Stimulated activated CD4-positive, alpha-beta T cell treated with anti-CD3 and anti-CD28 coated beads, Interleukin-15, amount 100 ng/mL, for 48 hours (primary cell): ENCODE data around the gene CCDC88C.

Source experiments
- DNase-seq, 2 donors: peaks; one replicate each; pipeline ENCODE4 v3.0.0-alpha.2; 2020; ENCODE audit warnings: low read depth in 2 of 2

The CCDC88C gene

DNA sequence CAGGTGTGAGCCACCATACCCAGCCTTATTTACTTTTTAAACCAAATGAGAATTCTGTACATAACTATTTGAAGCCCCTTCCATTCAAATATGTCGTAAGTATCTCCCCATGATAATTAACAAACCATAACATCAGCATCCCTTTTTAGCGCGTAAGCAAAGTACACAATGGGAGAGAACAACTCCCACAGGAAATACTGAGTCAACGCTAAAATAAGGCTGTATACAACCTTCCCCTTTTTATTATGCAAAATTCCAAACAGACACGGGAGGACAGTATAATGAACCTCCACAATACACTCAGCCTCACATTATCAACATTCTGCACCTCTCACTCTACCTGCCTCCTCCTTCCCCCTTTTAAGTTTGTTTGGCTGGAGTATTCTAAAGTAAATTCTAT lies 73.5 kb downstream of the CCDC88C start:
- no peak for DNase-seq

GRCh38 chr14:91343051-91343450 lies 74.6 kb downstream of the CCDC88C start:
- DNase-seq = no peak

GRCh38 chr14:91342206-91342760 lies 75.3 kb downstream of the CCDC88C start:
- no peak for DNase-seq

DNA sequence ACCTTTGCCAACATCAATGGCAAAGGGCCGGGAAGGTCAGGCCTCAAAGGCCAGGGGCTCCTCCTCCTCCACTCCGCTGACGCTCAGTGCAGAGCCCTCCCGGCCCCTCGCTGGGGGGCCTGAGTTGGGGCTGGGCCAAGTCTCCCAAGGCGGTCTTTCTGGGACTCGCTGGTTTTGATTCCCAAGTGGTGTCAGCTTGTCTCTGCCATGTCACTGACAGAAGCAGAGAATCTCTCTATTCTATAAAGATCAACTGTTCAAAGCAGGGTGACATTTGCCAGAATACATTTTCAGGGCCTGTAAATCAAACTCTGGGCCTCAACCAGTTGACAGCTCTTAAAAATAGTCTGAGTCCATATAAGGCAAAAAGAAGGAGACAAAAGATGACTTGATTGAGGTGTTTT lies 75.9 kb downstream of the CCDC88C start:
- DNase-seq = no peak

- DNase-seq = no peak
Observed at GRCh38 chr14:91341334-91341733, 76.3 kb downstream of the CCDC88C start.

DNA sequence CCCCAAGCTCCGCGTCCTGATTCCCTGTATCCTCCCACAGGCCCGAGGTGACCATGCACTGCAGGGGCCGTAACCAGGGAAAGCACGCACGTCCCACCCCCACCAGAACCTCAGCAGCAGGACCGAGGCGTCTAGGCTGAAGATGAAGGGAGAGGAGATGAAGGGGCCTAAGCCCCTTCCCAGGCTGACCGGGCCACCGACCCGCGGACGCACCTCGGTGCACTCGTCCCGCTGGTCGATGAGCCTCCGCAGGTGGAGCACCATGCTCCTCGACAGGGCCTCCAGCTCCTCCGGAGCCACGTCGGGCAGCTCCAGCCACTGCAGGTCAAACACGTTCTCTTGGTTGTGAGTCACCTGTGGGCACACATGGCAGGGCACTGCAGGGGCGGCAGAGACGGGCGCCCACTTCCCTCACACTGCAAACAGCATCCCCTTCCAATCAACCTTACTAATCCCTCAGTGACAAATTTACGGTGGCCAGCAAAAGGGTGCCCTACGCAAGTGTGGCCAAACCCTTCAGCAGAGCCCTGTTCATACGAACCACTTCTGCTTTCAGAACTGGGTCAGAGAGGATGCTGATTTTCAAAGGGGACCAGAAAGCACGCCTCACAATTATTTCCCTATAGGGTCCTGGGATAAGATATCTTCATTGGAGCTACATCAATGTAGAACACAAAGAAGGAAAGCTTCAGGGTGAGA lies 77.8 kb downstream of the CCDC88C start:
- DNase-seq = no peak

- DNase-seq = no peak
Observed at GRCh38 chr14:91339076-91339475, 78.5 kb downstream of the CCDC88C start.

DNA sequence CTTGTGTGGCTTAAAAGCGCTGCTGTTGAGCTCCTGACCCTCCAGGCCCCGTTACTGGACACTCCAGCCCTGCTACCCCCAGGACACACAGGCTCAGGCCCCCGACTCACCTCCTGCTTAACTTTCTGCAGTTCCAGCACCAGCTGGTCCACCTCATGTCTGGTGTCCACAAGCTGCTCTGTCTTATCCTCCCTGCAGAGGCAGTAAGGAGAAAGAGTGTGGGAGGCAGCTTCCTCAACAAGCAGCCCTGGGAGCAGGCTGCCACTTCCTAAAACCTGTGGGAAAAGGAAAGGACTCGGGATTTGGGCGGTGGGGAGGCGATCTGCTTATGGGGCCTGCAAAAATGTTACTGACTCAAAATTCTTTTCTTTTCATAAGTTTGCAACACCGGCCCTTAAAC lies 79.2 kb downstream of the CCDC88C start:
- no peak for DNase-seq

DNA sequence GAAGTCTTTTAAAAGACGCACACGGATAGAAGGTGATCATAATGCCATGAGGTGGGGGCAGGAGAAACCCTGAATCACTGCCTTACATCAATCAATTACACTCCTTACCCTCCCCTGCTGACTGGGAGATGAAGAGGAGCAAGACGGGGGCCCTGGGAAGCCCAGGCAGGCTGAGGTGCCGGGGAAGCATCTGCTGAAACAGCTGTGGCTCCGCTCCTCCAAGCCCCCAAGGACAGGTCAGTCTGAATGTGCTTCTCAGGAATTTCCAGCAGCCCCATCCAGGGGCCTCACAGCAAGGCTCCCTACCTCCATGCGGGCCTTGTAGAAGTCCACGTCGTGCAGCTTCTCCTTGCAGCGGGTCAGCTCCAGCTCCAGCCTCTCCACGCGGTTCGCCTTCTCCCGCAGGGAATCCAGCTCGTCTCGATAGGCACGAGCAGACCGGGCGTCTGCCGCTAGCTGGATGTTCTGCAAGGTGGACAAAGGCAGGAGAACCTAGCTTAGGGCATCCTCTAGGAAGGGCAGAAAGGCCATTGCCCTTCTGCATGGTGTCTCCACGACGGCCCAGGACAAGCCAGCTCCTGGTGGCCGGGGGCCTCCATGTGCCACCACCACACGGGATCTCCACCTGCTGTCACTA lies 79.8 kb downstream of the CCDC88C start:
- no peak for DNase-seq

- DNase-seq = no peak
Observed at GRCh38 chr14:91336093-91336450, 81.5 kb downstream of the CCDC88C start.

DNA sequence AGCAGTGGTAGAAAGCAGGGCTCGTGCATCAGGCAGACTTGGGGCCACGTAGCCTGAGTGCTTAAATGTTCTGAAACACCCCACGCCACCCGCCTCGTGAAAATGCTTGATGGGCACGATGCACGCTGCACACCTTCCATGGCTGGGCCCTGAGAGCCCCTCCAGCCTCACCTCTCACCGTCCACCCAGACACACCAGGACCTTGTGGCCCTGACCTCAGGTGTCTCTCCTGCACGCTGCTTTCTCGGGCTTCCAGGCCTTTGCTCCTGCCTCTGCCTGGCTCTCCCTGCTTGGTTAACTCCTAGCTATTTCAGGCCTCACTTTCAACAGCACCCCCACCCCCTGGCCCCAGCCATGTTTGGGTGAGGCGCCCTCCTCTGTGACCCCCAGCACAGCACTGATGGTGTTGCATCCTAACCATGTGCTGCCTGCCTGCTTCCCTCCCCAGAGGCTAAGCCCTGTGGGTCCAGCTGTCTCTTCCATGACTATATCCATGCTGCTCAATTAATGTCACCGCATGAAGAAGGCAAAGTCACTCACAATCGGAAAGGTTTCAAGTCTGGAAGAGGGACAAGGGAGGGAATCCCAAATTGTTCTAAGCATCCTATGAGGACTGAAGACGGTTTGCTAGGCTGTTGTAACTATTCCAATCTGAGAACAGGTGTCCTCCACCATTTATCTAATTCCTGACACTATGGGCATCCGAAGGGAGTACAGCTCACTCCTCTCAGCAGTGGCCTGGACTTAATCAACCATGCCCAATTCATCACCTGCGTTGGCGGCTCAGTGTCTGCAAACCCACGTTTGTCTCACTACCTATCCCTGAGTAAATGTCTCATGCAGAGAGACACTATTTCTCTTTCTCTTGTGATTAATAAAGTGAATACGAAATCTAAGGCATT lies 82.2 kb downstream of the CCDC88C start:
- DNase-seq = no peak

DNA sequence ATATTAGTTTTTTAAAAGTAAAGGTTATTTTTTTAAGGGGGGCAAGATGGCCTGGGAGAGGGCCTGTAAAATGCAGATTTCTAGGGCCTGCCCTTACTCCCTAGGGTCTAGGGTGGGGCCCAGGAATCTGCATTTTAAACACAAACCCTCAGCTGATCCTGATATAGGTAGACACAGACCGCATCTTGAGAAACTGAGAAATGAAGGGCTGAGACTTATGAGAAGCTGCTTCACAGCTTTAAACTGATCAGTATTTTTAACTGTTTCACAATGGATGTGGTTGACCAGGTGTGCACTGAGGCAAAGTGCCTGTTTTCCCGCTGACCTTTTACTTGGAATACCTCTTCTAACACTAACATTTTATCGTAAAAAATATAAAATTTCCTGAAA lies 84.0 kb downstream of the CCDC88C start:
- no peak for DNase-seq

DNA sequence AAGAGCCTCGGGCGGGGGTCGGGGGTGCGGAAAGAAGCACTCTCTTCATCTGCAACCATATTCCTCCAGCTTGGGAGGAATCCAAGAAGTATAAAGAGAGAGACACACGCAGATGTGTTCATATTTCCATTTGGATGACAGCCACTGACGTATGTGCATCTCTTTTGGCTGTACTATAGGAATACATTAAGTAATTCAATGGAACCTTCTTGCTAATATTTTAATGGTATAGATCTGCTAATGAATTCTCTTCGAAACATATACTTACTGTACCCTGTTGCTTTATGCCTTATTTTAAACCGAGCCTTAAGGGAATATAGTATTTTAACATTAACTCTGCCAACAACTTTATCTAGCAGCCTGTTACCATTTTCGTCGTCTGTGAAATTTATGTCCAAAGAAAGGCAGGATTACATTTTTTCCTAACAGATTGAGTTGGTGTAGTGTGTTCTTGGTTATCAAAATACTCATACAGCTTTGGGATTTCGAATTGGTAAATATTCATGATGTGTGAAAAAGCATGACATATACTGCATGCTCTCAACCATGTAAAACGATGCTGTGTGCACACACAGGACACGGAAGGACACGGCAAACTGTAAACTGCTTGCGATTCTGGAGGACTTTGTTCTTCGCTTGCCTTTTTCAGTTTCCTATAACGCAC lies 84.5 kb downstream of the CCDC88C start:
- no peak for DNase-seq

DNA sequence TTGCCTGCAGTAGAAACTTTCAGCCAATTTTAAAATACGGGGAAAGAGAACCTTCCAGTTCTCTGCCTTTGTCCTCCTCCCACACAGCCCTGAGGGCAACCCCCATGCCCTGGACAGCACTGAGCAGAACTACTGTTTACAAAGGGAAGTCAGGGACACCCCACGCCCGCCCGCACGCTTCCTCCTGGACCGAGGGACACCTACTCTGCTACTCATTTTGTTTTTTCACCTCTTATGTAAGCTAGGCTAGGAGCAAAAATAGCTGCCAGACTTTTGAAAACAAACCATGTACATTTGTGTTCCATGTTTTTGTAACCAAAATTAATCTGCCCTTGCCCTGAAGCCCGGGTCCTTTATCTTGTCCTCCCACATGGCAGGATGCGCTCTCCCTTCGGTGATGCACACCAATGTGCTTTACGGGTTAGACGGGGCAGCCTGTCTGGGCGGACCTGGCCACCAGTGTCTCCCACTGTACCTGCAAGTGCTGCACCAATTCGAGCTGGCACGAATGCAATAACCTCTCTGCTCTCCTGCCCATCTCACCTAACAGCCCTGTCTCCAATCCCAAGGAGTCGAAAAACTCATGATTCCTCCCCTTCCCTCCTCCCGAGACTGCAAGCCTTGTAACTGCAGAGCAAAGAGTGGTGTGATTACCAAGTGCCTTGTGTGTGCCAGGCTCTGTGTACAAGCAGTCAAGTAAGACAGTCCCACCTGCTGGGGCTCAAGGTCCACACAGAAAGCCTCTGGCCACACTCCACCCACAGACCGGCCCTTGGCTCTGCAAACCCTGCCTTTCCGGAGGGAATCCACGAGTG lies 85.2 kb downstream of the CCDC88C start:
- DNase-seq = no peak

GRCh38 chr14:91331721-91332120 lies 85.9 kb downstream of the CCDC88C start:
- no peak for DNase-seq

DNA sequence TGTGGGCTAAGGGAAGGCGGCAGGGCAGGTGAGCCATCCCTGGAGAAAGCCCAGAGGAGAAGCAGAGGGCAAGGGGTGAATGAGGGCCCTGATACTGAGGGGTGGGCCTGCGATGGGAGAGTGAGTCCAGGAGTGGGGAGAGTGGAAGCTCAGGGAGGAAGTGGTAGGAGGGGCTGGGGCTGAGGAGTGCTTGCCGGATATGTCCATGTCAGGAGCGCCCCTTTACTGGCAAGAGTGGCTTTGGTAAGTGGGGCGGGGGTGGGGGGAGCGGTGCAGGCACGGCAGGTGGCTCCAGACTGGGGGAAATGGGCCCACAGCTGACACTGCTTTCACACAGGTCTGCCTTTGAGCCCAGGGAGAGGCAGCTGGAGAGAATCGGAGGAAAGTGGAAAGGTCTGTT lies 86.8 kb downstream of the CCDC88C start:
- DNase-seq = no peak

GRCh38 chr14:91330096-91330696 lies 87.4 kb downstream of the CCDC88C start:
- no peak for DNase-seq

DNA sequence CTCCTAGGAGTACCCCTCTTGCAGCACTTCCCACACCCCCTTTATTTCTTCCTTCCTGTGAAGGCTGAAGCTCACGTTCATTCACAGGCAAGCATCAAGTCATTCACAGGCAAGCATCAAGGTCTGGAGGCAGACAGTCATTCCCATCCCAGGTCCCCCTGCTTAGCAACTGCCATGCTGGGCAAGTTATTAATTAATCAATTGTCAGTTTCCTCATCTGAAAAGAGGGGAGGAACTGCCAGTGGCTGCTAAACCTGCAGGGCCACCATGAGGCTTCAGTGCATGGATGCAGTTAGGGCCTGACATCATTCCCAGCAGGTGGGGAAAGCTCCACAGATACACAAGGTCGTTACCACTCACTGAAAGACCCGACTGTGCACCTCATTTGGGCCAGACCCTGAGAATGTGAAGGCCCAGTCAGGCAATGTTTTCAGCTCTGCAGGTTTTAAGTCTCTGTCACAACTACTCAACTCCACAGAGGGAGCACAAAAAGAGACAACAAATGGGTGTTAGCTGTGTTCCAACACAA lies 88.1 kb downstream of the CCDC88C start:
- no peak for DNase-seq

DNA sequence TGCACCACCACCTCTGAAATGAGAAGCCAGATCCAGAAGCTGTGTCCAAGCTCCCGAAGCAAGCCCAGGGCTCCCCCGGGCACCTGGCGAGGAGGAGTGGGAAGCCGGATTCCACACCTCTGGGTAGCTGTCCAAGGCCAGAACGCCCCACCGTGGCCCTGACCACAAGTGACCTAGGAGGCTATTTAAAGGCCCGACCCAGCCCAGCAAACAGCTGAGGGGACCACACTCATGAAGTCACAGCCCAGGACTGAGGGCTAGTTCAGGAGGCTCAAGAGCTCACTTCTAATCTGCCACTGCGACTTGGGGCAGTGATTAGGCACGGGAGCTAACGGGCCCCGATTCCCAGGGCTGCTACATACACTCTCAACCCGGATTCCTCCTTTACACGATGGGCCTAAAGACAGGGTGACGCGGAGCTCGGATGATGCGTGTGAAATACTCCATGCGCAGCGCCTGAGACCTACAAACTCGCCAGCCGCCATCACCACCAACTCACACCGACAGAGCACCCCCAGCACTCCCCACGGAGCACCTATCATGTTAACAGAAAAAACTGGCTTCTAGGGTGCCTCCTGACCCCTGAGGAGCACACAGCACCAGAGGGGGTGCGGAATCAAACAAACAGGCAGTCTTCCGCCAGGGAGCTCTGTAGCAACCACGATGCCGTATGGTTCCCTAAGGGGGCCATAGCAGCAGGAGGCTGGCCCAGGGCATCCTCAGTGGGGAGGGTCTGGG lies 89.1 kb downstream of the CCDC88C start:
- no peak for DNase-seq
